Activated T-cell treated with anti-CD3 and anti-CD28 coated beads, Interleukin-2, amount 50 U/mL, for 24 hours (primary cell): ENCODE data around the gene TGFB2.

Experiments
- DNase-seq: peaks from one replicate; pipeline ENCODE4 v3.0.0-alpha.2; 2020
- H3K27ac Mint-ChIP-seq: 2 replicates; pipeline ENCODE4 v1.8.0; 2020; ENCODE audit warnings: mild to moderate bottlenecking, mixed read lengths
- H3K27me3 Mint-ChIP-seq: 2 replicates; pipeline ENCODE4 v1.8.0; 2020; ENCODE audit warnings: mixed read lengths
- H3K36me3 Mint-ChIP-seq: 2 replicates; pipeline ENCODE4 v1.8.0; 2020; ENCODE audit warnings: low read depth, mixed read lengths
- H3K4me1 Mint-ChIP-seq: 2 replicates; pipeline ENCODE4 v1.8.0; 2020; ENCODE audit warnings: low read depth, mixed read lengths
- H3K4me3 Mint-ChIP-seq: 2 replicates; pipeline ENCODE4 v1.8.0; 2020; ENCODE audit warnings: mild to moderate bottlenecking, moderate library complexity, mixed read lengths
- H3K9me3 Mint-ChIP-seq: 2 replicates; pipeline ENCODE4 v1.8.0; 2020; ENCODE audit warnings: mixed read lengths

TGFB2 gene

DNA sequence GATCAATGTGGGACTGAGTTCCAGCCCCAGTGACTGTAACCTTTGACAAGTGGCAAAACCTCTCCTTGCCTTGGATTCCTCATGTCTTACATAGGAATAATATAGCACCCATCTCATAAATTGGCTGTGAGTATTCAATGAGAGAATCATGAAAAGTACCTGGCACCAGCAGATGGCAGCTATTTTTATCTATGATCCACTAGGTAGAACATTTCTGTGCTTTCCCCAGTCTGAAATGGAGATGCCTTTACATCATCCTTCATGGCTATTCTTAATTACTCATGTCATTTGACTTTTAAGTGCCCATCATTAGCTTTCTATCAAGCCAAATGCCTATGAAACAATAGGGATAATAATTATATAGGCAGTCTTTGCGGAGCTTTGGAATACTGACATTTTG lies 130.1 kb downstream of the TGFB2 start:
- no peaks in the 10 kb centered on the region for H3K9me3 Mint-ChIP-seq
- no peak overlapping the region for H3K27ac Mint-ChIP-seq
- H3K4me1 Mint-ChIP-seq: peaks cover 19% of the 10 kb centered on the region
- no peak overlapping the region for H3K4me3 Mint-ChIP-seq
- no peaks in the 10 kb centered on the region for H3K27me3 Mint-ChIP-seq
- no peak for DNase-seq
- no peaks in the 10 kb centered on the region for H3K36me3 Mint-ChIP-seq

DNA sequence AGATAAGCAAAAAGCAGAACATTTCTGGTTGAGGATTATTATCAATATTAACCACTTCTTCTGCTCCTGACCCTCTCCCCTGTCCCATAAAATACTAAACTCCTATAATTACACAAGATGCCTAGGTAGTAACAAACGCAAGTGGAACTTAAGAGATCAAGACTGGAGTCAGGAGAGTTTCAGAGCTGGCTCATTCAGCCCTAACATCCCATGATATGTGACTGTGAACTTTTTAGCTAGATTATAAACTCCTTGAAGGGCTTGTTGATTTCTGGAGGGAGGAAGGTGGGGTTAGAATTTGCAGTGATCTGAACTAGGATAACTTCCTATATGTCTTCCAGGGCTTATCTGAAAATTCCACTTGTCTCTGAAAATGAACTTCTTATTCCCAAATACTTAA lies 130.6 kb downstream of the TGFB2 start:
- peaks cover 19% of the 10 kb centered on the region for H3K4me1 Mint-ChIP-seq
- no peak overlapping the region for H3K27ac Mint-ChIP-seq
- no peak for DNase-seq
- no peaks in the 10 kb centered on the region for H3K36me3 Mint-ChIP-seq
- H3K9me3 Mint-ChIP-seq: no peaks in the 10 kb centered on the region
- H3K27me3 Mint-ChIP-seq: no peaks in the 10 kb centered on the region
- no peak overlapping the region for H3K4me3 Mint-ChIP-seq

DNA sequence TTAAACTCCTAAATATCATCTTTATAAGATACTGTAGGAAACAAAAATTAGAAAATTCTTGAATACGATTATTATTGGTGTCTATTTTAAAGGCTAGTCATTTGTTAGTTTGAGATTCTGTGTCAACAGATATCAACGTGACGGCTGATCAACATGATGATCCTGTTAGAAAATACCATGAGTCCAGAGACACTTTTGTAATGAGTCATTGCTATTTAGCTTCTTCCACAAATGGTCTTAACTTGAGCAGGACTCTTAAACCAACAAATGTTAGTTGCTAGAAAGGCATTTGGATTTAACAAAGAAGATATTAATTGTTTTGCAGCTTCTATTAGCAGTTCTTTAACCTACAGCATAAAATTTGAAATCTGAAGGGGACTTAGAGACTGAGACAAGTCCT lies 131.2 kb downstream of the TGFB2 start:
- Mint-ChIP-seq H3K27me3 (peaks cover 4% of the 10 kb centered on the region), H3K27ac (no peak overlapping the region), H3K4me3 (no peak overlapping the region), H3K9me3 (no peaks in the 10 kb centered on the region), H3K36me3 (no peaks in the 10 kb centered on the region), H3K4me1 (peaks cover 19% of the 10 kb centered on the region)
- no peak for DNase-seq

DNA sequence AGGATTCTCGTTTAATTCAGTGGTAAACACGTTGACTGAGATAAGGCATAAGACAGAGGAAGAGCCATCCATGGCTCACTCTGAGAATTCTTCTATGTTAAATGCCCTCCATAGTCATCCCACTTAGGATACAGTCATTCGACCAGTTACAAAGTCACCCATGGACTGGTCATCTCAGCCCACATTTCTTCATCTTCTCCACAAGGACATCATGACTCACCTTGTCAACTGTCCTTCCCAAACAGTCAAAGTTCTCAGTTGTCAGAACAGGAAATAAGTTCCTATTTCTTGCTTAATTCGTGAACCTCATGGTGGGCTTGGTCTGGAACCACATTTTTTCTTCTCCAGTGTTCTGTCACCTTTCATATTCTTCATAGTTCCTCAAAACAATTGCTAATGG lies 133.2 kb downstream of the TGFB2 start:
- no peak for DNase-seq
- no peaks in the 10 kb centered on the region for H3K36me3 Mint-ChIP-seq
- peaks cover 13% of the 10 kb centered on the region for H3K4me1 Mint-ChIP-seq
- no peak overlapping the region for H3K4me3 Mint-ChIP-seq
- peaks cover 4% of the 10 kb centered on the region for H3K27me3 Mint-ChIP-seq
- no peak overlapping the region for H3K27ac Mint-ChIP-seq
- H3K9me3 Mint-ChIP-seq: no peaks in the 10 kb centered on the region

DNA sequence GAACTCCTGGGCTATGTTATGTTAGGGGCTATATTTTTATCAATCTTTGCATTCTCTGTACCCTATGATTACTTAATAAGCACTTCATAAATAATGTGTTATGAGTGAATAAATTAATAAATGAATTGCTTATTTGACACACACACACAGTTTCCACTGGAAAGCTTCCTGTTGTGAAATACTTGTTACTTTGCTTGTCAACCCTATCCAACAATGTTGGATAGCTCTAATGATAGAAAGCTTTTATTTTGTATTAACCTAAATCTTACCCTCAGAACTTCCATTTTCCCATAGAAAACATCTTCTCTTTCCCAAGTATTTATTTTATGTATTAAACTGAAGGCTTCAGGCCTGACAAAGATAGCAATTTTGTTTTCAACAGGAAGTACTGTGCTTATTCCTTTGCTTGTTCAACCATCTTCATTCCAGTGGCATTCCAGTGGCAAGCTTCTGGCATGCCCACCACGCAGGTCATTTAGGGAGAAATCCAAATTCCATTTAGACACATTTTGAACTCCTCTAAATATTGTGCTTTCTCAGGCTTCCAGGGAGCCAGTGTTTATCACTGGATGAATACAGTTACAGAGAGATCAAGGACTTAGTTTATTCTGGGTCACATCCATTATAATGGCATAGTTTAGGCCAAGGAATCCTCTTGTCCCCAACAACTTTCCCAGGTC lies 134.4 kb downstream of the TGFB2 start:
- no peak for DNase-seq
- Mint-ChIP-seq H3K27me3 (peaks cover 4% of the 10 kb centered on the region), H3K4me3 (no peak overlapping the region), H3K27ac (no peak overlapping the region), H3K4me1 (peaks cover 2% of the 10 kb centered on the region), H3K36me3 (no peaks in the 10 kb centered on the region), H3K9me3 (no peaks in the 10 kb centered on the region)

DNA sequence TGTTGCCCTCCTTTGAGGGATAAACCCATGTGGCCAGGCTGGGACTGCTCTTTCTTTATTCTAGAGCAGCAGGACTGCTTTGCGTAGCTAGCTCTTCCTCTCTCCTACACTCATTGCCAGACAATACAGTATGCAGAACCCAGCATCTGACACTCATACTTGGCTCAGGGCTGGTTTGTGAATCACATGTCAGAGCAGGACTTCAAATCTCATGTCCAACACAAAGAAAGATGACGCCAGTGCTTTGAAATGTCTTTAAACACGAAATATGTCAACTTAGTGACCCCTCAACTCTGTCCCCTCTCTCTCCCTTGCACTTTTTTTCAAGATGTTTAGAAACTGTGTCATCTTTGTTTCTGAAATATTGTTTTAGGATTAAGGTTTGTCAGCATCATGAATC lies 135.0 kb downstream of the TGFB2 start:
- Mint-ChIP-seq H3K27ac (no peak overlapping the region), H3K9me3 (no peaks in the 10 kb centered on the region), H3K27me3 (peaks cover 4% of the 10 kb centered on the region), H3K36me3 (no peaks in the 10 kb centered on the region), H3K4me3 (no peak overlapping the region), H3K4me1 (no peaks in the 10 kb centered on the region)
- no peak for DNase-seq

DNA sequence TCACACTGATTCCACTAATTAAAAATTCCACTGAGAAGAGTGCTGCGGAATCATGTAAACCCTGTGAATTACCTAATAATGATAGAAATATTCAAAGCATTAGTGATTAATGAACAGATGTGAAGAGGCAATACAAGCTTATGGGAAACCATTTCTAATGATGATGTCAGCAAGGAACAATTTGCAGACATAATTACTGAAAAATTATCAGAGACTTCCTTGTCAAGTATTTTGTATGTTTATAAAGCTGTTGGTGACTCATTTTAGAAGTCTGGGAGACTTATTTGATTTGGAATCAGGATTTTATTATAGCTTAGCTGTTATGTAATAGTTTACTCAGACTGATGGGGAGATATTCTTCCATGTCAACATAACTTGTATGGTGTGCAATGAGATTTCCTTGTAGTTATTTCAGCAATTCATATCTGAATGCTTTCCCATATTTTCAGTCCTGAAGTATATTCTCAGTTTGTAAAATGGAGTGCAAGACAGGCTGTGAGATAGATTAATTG lies 135.5 kb downstream of the TGFB2 start:
- Mint-ChIP-seq H3K36me3 (no peaks in the 10 kb centered on the region), H3K4me1 (no peaks in the 10 kb centered on the region), H3K27me3 (peaks cover 4% of the 10 kb centered on the region), H3K27ac (no peak overlapping the region), H3K4me3 (no peak overlapping the region), H3K9me3 (no peaks in the 10 kb centered on the region)
- DNase-seq: no peak

DNA sequence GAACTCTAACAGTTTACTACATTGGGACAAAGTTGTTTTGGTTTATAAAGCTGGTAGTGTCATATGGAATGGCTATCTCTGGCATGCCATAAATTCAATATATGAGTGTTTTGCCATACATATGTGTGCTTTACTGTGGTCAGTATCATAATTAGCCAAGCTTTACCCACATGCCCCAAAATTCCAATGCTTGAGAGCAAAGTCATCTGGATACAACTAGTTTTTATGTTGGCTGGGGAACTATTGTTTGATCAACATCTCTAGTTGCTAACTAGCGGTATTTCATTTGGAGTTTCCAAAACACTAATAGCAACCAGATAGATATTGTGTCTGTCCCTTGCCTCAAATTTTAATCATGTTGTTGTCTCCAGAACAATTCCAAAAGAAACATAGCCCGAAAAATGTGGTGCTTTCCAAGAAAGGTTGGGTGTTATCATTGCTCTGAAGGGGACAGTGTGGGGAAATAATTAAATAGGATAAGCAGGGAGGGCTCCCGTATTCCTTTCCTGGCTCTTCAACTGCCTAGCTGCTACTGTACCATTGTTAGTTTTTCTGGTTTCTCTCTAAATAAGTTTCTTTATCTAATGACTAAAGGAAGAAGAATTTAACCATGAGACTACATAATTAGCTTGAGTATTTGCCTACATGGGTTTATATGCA lies 136.1 kb downstream of the TGFB2 start:
- Mint-ChIP-seq H3K4me3 (no peak overlapping the region), H3K36me3 (no peaks in the 10 kb centered on the region), H3K27ac (no peak overlapping the region), H3K27me3 (peaks cover 4% of the 10 kb centered on the region), H3K4me1 (no peaks in the 10 kb centered on the region), H3K9me3 (no peaks in the 10 kb centered on the region)
- no peak for DNase-seq

DNA sequence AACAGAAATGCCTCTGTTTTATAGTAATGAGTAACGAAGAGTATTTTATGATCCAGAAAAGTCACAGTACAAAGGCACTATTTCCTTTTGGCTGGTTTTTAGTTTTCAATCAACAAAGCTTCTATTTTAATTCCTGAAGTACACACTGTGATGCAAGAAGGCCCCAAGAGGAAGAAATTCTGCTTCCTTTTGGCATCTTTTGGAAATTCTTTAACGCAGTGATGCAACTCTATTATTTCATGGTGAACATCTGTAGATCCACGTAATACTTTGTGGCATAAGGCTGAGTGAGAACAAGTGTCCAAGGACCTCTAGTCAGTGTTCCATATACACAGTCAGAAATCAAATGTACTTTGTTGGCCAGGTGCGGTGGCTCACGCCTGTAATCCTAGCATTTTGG lies 137.5 kb downstream of the TGFB2 start:
- H3K9me3 Mint-ChIP-seq: no peaks in the 10 kb centered on the region
- H3K4me1 Mint-ChIP-seq: no peaks in the 10 kb centered on the region
- no peaks in the 10 kb centered on the region for H3K36me3 Mint-ChIP-seq
- H3K27me3 Mint-ChIP-seq: peaks cover 4% of the 10 kb centered on the region
- no peak overlapping the region for H3K4me3 Mint-ChIP-seq
- no peak for DNase-seq
- no peak overlapping the region for H3K27ac Mint-ChIP-seq

DNA sequence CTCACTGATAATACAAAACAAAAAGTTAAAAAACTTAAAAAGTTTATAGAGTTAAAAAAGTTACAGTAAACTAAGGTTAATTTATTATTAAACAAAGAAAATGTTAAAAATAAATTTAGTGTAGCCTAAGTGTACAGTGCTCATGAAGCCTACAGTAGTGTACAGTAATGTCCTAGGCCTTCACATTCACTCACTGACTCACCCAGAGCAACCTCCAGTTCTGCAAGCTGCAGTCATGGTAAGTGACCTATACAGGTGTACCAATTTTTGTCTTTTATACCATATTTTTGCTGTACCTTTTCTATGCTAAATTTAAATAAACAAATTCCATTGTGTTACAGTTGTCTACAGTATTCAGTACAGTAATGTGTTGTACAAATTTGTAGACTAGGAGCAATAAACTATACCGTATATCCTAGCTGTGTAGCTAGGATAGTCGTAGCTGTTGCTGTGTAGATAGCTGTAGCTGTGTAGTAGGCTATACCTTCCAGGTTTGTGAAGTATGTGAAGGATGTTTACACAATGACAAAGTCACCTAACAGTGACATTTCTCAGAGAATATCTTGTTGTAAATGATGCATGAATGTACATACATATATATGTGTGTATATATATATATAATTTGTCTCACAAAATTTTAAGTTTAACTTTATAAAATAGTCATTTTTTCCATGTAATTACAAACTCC lies 140.2 kb downstream of the TGFB2 start:
- H3K4me1 Mint-ChIP-seq: no peaks in the 10 kb centered on the region
- H3K4me3 Mint-ChIP-seq: no peak overlapping the region
- H3K9me3 Mint-ChIP-seq: no peaks in the 10 kb centered on the region
- H3K36me3 Mint-ChIP-seq: no peaks in the 10 kb centered on the region
- no peak overlapping the region for H3K27ac Mint-ChIP-seq
- no peak for DNase-seq
- peaks cover 4% of the 10 kb centered on the region for H3K27me3 Mint-ChIP-seq

DNA sequence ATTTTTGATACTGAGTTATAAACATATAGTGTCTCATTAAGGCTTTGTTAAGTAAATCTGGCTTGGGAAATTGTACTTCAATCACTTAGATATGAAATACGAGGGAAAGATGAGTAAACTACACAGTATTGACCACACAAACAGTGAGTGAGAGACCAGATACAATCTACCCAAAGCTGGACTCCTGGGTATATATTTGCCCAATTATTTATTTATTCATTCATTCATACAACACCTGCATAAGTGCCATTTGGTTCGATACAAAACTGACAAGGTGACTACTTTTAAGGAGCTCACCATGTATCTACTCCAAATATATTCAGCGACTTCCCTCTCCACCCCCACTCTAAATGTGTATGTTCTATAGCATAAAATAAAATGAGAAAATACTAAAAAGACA lies 143.4 kb downstream of the TGFB2 start:
- Mint-ChIP-seq H3K9me3 (no peaks in the 10 kb centered on the region), H3K4me1 (no peaks in the 10 kb centered on the region), H3K4me3 (no peak overlapping the region), H3K36me3 (no peaks in the 10 kb centered on the region), H3K27me3 (peaks cover 7% of the 10 kb centered on the region), H3K27ac (no peak overlapping the region)
- no peak for DNase-seq

DNA sequence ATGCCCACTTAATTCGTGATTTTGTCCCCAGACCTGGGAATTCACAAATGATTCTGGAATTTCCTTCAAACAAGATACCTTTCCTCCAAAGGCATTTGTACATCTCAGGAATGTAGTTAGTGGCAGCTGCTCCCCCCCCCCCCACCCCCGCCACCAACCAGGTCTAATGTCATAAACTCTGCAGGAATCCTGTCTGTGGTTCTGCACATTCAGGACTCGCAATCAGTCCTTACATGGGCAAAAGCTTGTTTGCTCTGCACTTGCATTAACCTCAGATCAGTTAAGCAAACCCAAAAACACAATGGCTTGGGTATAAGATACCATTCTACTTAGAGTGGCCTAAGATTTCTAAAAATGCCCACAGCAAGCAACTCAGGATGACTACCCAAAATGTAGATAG lies 143.8 kb downstream of the TGFB2 start:
- H3K4me1 Mint-ChIP-seq: no peaks in the 10 kb centered on the region
- H3K36me3 Mint-ChIP-seq: no peaks in the 10 kb centered on the region
- no peak overlapping the region for H3K4me3 Mint-ChIP-seq
- no peak for DNase-seq
- peaks cover 7% of the 10 kb centered on the region for H3K27me3 Mint-ChIP-seq
- no peaks in the 10 kb centered on the region for H3K9me3 Mint-ChIP-seq
- no peak overlapping the region for H3K27ac Mint-ChIP-seq

DNA sequence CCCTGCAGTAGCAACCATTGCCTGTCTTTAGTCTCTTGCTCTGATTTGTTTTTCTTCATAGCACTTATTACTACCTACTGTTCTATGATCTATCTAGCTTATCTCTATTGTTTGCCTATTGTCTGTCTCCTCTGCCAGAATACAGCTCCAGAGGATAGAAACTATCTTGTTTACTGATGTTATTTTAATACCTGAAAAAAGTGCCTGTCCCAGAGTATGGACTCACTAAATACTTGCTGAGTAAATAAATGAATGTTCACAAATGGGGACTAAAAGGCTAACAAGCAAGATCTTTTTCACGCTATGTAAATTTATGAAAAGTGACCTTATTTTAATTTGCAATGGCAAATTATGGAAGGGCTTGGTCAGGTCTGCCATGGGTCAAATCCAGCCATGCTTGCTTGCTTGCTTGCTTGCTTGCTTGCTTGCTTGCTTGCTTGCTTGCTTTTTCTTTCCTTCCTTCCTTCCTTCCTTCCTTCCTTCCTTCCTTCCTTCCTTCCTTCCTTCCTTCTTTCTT lies 145.3 kb downstream of the TGFB2 start:
- Mint-ChIP-seq H3K27ac (no peak overlapping the region), H3K27me3 (peaks cover 7% of the 10 kb centered on the region), H3K9me3 (no peaks in the 10 kb centered on the region), H3K4me3 (no peak overlapping the region), H3K4me1 (no peaks in the 10 kb centered on the region), H3K36me3 (no peaks in the 10 kb centered on the region)
- DNase-seq: no peak

DNA sequence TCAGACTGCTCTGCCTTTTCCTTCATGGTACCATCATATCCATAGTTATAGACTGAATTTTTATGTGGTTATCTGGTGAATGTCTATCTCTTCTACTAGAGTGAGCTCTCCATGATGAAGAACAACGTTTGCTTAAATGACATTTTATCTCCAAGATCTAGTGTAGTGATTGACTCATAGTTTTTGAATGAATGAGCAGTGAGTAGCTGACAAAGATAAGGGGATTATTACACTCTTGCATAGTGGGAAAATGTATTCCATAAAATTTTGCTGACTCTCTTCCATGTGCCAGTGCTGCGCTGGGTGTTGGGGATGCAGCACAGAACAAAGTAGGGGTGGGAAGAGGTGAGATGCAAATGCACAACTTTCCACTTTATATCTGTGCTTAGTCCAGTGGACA lies 147.7 kb downstream of the TGFB2 start:
- Mint-ChIP-seq H3K27me3 (peaks cover 7% of the 10 kb centered on the region), H3K36me3 (no peaks in the 10 kb centered on the region), H3K9me3 (no peaks in the 10 kb centered on the region), H3K27ac (no peak overlapping the region), H3K4me1 (no peaks in the 10 kb centered on the region), H3K4me3 (no peak overlapping the region)
- DNase-seq: no peak

DNA sequence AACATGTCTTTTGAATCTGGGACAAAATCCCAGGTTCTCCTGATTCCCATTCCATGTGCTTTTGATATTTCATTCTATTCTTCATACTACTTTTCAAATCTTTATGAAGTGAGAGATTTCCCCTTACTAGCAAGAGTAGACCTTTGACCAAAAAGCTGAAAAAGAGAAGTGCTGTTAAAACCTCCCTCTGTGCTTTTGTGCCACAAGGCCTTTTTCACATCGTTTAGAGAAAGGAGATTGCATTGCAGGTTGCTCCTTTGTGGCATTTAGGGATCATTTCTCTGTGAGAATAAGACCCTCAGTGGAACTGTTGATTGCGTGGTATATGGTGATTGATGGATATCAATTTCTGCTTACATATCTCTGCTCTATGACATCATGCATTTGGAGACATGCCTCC lies 148.8 kb downstream of the TGFB2 start:
- DNase-seq: no peak
- peaks cover 7% of the 10 kb centered on the region for H3K27me3 Mint-ChIP-seq
- no peaks in the 10 kb centered on the region for H3K4me1 Mint-ChIP-seq
- H3K27ac Mint-ChIP-seq: no peak overlapping the region
- no peak overlapping the region for H3K4me3 Mint-ChIP-seq
- H3K9me3 Mint-ChIP-seq: no peaks in the 10 kb centered on the region
- no peaks in the 10 kb centered on the region for H3K36me3 Mint-ChIP-seq
